C4-2B (cell line): Measurements from ENCODE around the gene ZNF521.

ENCODE experiments used
- ZFX ChIP-seq: fragments of 450-650 bp; IDR thresholded peaks from 2 replicates; pipeline ENCODE4 v1.6.1; 2017
- TF ChIP-seq, protein P1 (sequence below): fragments of 450-650 bp; conservative IDR thresholded peaks from 2 replicates; pipeline ENCODE4 v1.5.1; 2017; ENCODE audit warnings: mild to moderate bottlenecking

DNA sequence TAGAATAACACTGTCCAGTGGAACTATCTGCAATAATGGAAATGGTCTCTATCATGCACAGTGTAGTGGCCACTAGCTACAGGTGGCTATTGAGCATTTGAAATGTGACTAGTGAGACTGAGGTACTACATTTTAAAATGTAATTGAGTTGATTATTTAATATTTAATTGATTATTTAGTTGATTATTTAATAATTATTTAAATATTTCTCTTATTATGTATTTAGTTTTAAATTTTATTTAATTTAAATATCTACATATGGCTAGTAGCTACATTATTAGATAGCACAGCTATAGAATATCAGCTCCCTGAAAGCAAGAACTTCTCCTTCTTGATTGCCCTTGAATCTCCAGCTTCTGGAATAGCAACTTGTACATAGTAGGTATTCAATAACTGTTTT, 12.8 kb upstream of the ZNF521 start:
- no peak for TF ChIP-seq ZFX
- TF ChIP-seq, protein P1, sequence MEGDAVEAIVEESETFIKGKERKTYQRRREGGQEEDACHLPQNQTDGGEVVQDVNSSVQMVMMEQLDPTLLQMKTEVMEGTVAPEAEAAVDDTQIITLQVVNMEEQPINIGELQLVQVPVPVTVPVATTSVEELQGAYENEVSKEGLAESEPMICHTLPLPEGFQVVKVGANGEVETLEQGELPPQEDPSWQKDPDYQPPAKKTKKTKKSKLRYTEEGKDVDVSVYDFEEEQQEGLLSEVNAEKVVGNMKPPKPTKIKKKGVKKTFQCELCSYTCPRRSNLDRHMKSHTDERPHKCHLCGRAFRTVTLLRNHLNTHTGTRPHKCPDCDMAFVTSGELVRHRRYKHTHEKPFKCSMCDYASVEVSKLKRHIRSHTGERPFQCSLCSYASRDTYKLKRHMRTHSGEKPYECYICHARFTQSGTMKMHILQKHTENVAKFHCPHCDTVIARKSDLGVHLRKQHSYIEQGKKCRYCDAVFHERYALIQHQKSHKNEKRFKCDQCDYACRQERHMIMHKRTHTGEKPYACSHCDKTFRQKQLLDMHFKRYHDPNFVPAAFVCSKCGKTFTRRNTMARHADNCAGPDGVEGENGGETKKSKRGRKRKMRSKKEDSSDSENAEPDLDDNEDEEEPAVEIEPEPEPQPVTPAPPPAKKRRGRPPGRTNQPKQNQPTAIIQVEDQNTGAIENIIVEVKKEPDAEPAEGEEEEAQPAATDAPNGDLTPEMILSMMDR = no peak
